NAMALWA (cell line): ENCODE data around the gene NOX5.

ENCODE experiments used
- DNase-seq: peaks from one replicate; pipeline ENCODE4 v3.0.0-alpha.2; 2015; ENCODE audit warnings: low spot score

The NOX5 gene

GRCh38 chr15:69081310-69082004 lies 67.0 kb downstream of the NOX5 start:
- no peak for DNase-seq

- no peak for DNase-seq
Observed at GRCh38 chr15:69082021-69082502, 67.6 kb downstream of the NOX5 start.

GRCh38 chr15:69082554-69082953 lies 68.1 kb downstream of the NOX5 start:
- DNase-seq: no peak

- DNase-seq: no peak
Observed at GRCh38 chr15:69084404-69085030, 70.0 kb downstream of the NOX5 start.

- DNase-seq: no peak
Observed at GRCh38 chr15:69085325-69086081, 71.0 kb downstream of the NOX5 start.

- no peak for DNase-seq
Observed at GRCh38 chr15:69086427-69087204, 72.1 kb downstream of the NOX5 start.

- no peak for DNase-seq
Observed at GRCh38 chr15:69087366-69087976, 73.0 kb downstream of the NOX5 start.

GRCh38 chr15:69088300-69088965 lies 73.9 kb downstream of the NOX5 start:
- no peak for DNase-seq

GRCh38 chr15:69089258-69089657 lies 74.8 kb downstream of the NOX5 start:
- DNase-seq: no peak

- DNase-seq: no peak
Observed at GRCh38 chr15:69090197-69090948, 75.9 kb downstream of the NOX5 start.

- DNase-seq: no peak
Observed at GRCh38 chr15:69091654-69092053, 77.2 kb downstream of the NOX5 start.

GRCh38 chr15:69092159-69092558 lies 77.7 kb downstream of the NOX5 start:
- DNase-seq: no peak

GRCh38 chr15:69093127-69093526 lies 78.6 kb downstream of the NOX5 start:
- no peak for DNase-seq

GRCh38 chr15:69093614-69094013 lies 79.1 kb downstream of the NOX5 start:
- no peak for DNase-seq

GRCh38 chr15:69094124-69094921 lies 79.8 kb downstream of the NOX5 start:
- no peak for DNase-seq

- DNase-seq: no peak
Observed at GRCh38 chr15:69095274-69095673, 80.8 kb downstream of the NOX5 start.

- DNase-seq: no peak
Observed at GRCh38 chr15:69096196-69096595, 81.7 kb downstream of the NOX5 start.

- DNase-seq: no peak
Observed at GRCh38 chr15:69096626-69097025, 82.1 kb downstream of the NOX5 start.

- no peak for DNase-seq
Observed at GRCh38 chr15:69098771-69099170, 84.3 kb downstream of the NOX5 start.

GRCh38 chr15:69099941-69100340 lies 85.4 kb downstream of the NOX5 start:
- no peak for DNase-seq
